T-helper 2 cell treated with Interferon-gamma antibody and Interleukin-4, amounts not matched to agents 5 μg/mL and 100 μg/mL, for 36 hours (primary cell): ENCODE data around the gene IL20.

Source experiments
- DNase-seq: peaks from one replicate; pipeline ENCODE4 v3.0.0; 2021; ENCODE audit warnings: low spot score
- H3K27ac Mint-ChIP-seq: one replicate; pipeline ENCODE4 v1.8.0; 2021; ENCODE audit warnings: mild to moderate bottlenecking, mixed read lengths
- H3K27me3 Mint-ChIP-seq: one replicate; pipeline ENCODE4 v1.8.0; 2021; ENCODE audit warnings: low read depth, mixed read lengths
- H3K36me3 Mint-ChIP-seq: one replicate; pipeline ENCODE4 v1.8.0; 2021; ENCODE audit warnings: low read depth, mixed read lengths
- H3K4me1 Mint-ChIP-seq: one replicate; pipeline ENCODE4 v1.8.0; 2021; ENCODE audit warnings: low read depth, mixed read lengths
- H3K4me3 Mint-ChIP-seq: one replicate; pipeline ENCODE4 v1.8.0; 2022; ENCODE audit warnings: mild to moderate bottlenecking, moderate library complexity, mixed read lengths
- H3K9me3 Mint-ChIP-seq: one replicate; pipeline ENCODE4 v1.8.0; 2021; ENCODE audit warnings: mixed read lengths

Gene IL20

GRCh38 chr1:206864939-206865671 is at the start of gene IL20:
IL20 (plus strand) TSS chr1:206865623; CDS start chr1:206865853, 230 bp downstream.
- no peaks in the 10 kb centered on the region for H3K36me3 Mint-ChIP-seq

GRCh38 chr1:206816390-206817287 is 48.8 kb upstream of the IL20 start:
- no peaks in the 10 kb centered on the region for H3K27me3 Mint-ChIP-seq
- peak; percentile 71 for DNase-seq
- H3K9me3 Mint-ChIP-seq, result peaks cover 38% of the 10 kb centered on the region
- H3K4me1 Mint-ChIP-seq, result peaks cover 54% of the 10 kb centered on the region
- H3K4me3 Mint-ChIP-seq, result peak overlapping the region; percentile 50
- H3K36me3 Mint-ChIP-seq, result peaks cover 30% of the 10 kb centered on the region
- peak overlapping the region; percentile 95 for H3K27ac Mint-ChIP-seq

More at GRCh38 chr1:206864939-206865671, at the start of gene IL20:
- Mint-ChIP-seq H3K27me3 (peaks cover 44% of the 10 kb centered on the region), H3K4me3 (no peak within 1 kb of the TSS), H3K27ac (no peak within 1 kb of the TSS), H3K9me3 (no peaks in the 10 kb centered on the region), H3K4me1 (peaks cover 9% of the 10 kb centered on the region)
- DNase-seq, result peak; percentile 73

GRCh38 chr1:206821493-206821892 is 43.9 kb upstream of the IL20 start:
- Mint-ChIP-seq H3K4me1 (peaks cover 39% of the 10 kb centered on the region), H3K27me3 (peaks cover 5% of the 10 kb centered on the region)

GRCh38 chr1:206823727-206824126 is 41.7 kb upstream of the IL20 start:
- H3K27ac Mint-ChIP-seq, result no peak overlapping the region
- H3K27me3 Mint-ChIP-seq, result peaks cover 5% of the 10 kb centered on the region
- peaks cover 32% of the 10 kb centered on the region for H3K4me1 Mint-ChIP-seq
- H3K36me3 Mint-ChIP-seq, result no peaks in the 10 kb centered on the region
- H3K4me3 Mint-ChIP-seq, result no peak overlapping the region
- H3K9me3 Mint-ChIP-seq, result no peaks in the 10 kb centered on the region
- no peak for DNase-seq

More at GRCh38 chr1:206821493-206821892, 43.9 kb upstream of the IL20 start:
- Mint-ChIP-seq H3K36me3 (peaks cover 4% of the 10 kb centered on the region), H3K4me3 (no peak overlapping the region), H3K9me3 (no peaks in the 10 kb centered on the region), H3K27ac (peak overlapping the region; percentile 31)
- DNase-seq, result no peak

- peaks cover 5% of the 10 kb centered on the region for H3K27me3 Mint-ChIP-seq
- DNase-seq, result no peak
- H3K9me3 Mint-ChIP-seq, result no peaks in the 10 kb centered on the region
- H3K27ac Mint-ChIP-seq, result peak overlapping the region; percentile 22
- peaks cover 38% of the 10 kb centered on the region for H3K4me1 Mint-ChIP-seq
- H3K4me3 Mint-ChIP-seq, result peak overlapping the region; percentile 5
- no peaks in the 10 kb centered on the region for H3K36me3 Mint-ChIP-seq
Observed at GRCh38 chr1:206824331-206824730, 41.1 kb upstream of the IL20 start.

GRCh38 chr1:206826394-206826793 is 39.0 kb upstream of the IL20 start:
- Mint-ChIP-seq H3K36me3 (no peaks in the 10 kb centered on the region), H3K4me1 (peaks cover 46% of the 10 kb centered on the region), H3K9me3 (no peaks in the 10 kb centered on the region), H3K27me3 (peaks cover 7% of the 10 kb centered on the region), H3K4me3 (no peak overlapping the region), H3K27ac (peak overlapping the region; percentile 7)
- DNase-seq, result no peak

- H3K27me3 Mint-ChIP-seq, result peaks cover 11% of the 10 kb centered on the region
- H3K36me3 Mint-ChIP-seq, result no peaks in the 10 kb centered on the region
- DNase-seq, result no peak
- H3K27ac Mint-ChIP-seq, result no peak overlapping the region
- H3K9me3 Mint-ChIP-seq, result no peaks in the 10 kb centered on the region
- H3K4me3 Mint-ChIP-seq, result no peak overlapping the region
- peaks cover 60% of the 10 kb centered on the region for H3K4me1 Mint-ChIP-seq
Observed at GRCh38 chr1:206828061-206828460, 37.4 kb upstream of the IL20 start.

GRCh38 chr1:206828765-206829164 is 36.7 kb upstream of the IL20 start:
- H3K4me3 Mint-ChIP-seq, result peak overlapping the region; percentile 67
- H3K4me1 Mint-ChIP-seq, result peaks cover 67% of the 10 kb centered on the region
- H3K27ac Mint-ChIP-seq, result no peak overlapping the region

GRCh38 chr1:206829282-206829681 is 36.1 kb upstream of the IL20 start:
- H3K27ac Mint-ChIP-seq, result peak overlapping the region; percentile 87
- no peaks in the 10 kb centered on the region for H3K9me3 Mint-ChIP-seq
- DNase-seq, result no peak
- peaks cover 67% of the 10 kb centered on the region for H3K4me1 Mint-ChIP-seq
- H3K4me3 Mint-ChIP-seq, result peak overlapping the region; percentile 67
- peaks cover 17% of the 10 kb centered on the region for H3K27me3 Mint-ChIP-seq
- no peaks in the 10 kb centered on the region for H3K36me3 Mint-ChIP-seq

More at GRCh38 chr1:206828765-206829164, 36.7 kb upstream of the IL20 start:
- H3K36me3 Mint-ChIP-seq, result no peaks in the 10 kb centered on the region
- peaks cover 14% of the 10 kb centered on the region for H3K27me3 Mint-ChIP-seq
- H3K9me3 Mint-ChIP-seq, result no peaks in the 10 kb centered on the region
- no peak for DNase-seq

GRCh38 chr1:206829875-206830274 is 35.5 kb upstream of the IL20 start:
- H3K4me3 Mint-ChIP-seq, result peak overlapping the region; percentile 67
- peaks cover 20% of the 10 kb centered on the region for H3K27me3 Mint-ChIP-seq
- DNase-seq, result no peak

GRCh38 chr1:206831650-206832049 is 33.8 kb upstream of the IL20 start:
- DNase-seq, result no peak

More at GRCh38 chr1:206829875-206830274, 35.5 kb upstream of the IL20 start:
- peaks cover 64% of the 10 kb centered on the region for H3K4me1 Mint-ChIP-seq
- peak overlapping the region; percentile 87 for H3K27ac Mint-ChIP-seq
- H3K9me3 Mint-ChIP-seq, result no peaks in the 10 kb centered on the region
- no peaks in the 10 kb centered on the region for H3K36me3 Mint-ChIP-seq

GRCh38 chr1:206832352-206832880 is 33.0 kb upstream of the IL20 start:
- Mint-ChIP-seq H3K27ac (no peak overlapping the region), H3K4me1 (peaks cover 55% of the 10 kb centered on the region), H3K36me3 (no peaks in the 10 kb centered on the region), H3K27me3 (peaks cover 39% of the 10 kb centered on the region), H3K4me3 (peak overlapping the region; percentile 4), H3K9me3 (no peaks in the 10 kb centered on the region)
- no peak for DNase-seq

More at GRCh38 chr1:206831650-206832049, 33.8 kb upstream of the IL20 start:
- H3K4me3 Mint-ChIP-seq, result no peak overlapping the region
- H3K36me3 Mint-ChIP-seq, result no peaks in the 10 kb centered on the region
- peaks cover 32% of the 10 kb centered on the region for H3K27me3 Mint-ChIP-seq
- no peaks in the 10 kb centered on the region for H3K9me3 Mint-ChIP-seq
- H3K4me1 Mint-ChIP-seq, result peaks cover 58% of the 10 kb centered on the region
- no peak overlapping the region for H3K27ac Mint-ChIP-seq

GRCh38 chr1:206833106-206833680 is 32.2 kb upstream of the IL20 start:
- H3K36me3 Mint-ChIP-seq, result no peaks in the 10 kb centered on the region
- peaks cover 47% of the 10 kb centered on the region for H3K27me3 Mint-ChIP-seq
- no peaks in the 10 kb centered on the region for H3K9me3 Mint-ChIP-seq
- peak overlapping the region; percentile 4 for H3K4me3 Mint-ChIP-seq
- DNase-seq, result no peak
- H3K4me1 Mint-ChIP-seq, result peaks cover 53% of the 10 kb centered on the region
- no peak overlapping the region for H3K27ac Mint-ChIP-seq
